ENCODE results near the gene FAM162A. TPM values are rescaled to one million over a fixed set of nuclear protein-coding genes. Genes with fewer than 3 reads are reported as not detected.
A peak's percentile ranks its signal among the peaks of the same experiment; 100 is the strongest.

Gene FAM162A
- total RNA-seq, 4 donors from 2014 or later = 48.0 to 74.5 (median 61.1) TPM

- Histone ChIP-seq H3K27me3 (no peaks in the 10 kb centered on the region), H3K36me3 (peaks cover 0 to 29% (median 0%) of the 10 kb centered on the region in 3 donors), H3K9me3 (no peaks in the 10 kb centered on the region), H3K27ac (peak within 1 kb of the TSS; percentile 92 to 96 (median 95)), H3K4me3 (peak within 1 kb of the TSS; percentile 64 to 90 (median 79)), H3K4me1 (peaks cover 0 to 58% (median 13%) of the 10 kb centered on the region in 3 donors)
- intact Hi-C loops (cut with DNase I) = no loop called here
- WGBS, 2 donors = 0% methylated on average over 27 to 28 of the region's 31 CpGs
- TF ChIP-seq POLR2A (IDR thresholded peaks at IDR 0.05) = peak in 1 of 4 donors; percentile 47
- TF ChIP-seq CTCF (IDR thresholded peaks at IDR 0.05) = peak in 1 of 6 experiments; percentile 14
- peak; percentile 30 for DNase-seq
Observed at GRCh38 chr3:122382888-122383666, 905 bp upstream of the FAM162A start, which contains the start of gene MIX23. Gene MIX23, minus strand, starts transcription at chr3:122383231. Its CDS starts 7 bp downstream, at chr3:122383224.

- no peak for DNase-seq
- 78 to 83% methylated on average over 3 of the region's 3 CpGs for WGBS, 2 donors
- Histone ChIP-seq H3K27me3 (no peaks in the 10 kb centered on the region), H3K36me3 (peaks cover 0 to 20% (median 0%) of the 10 kb centered on the region in 3 donors), H3K4me3 (no peak overlapping the region), H3K9me3 (no peaks in the 10 kb centered on the region), H3K4me1 (peaks cover 0 to 67% (median 8%) of the 10 kb centered on the region in 3 donors), H3K27ac (no peak overlapping the region)
- TF ChIP-seq CTCF (IDR thresholded peaks at IDR 0.05) (no peak), POLR2A (IDR thresholded peaks at IDR 0.05) (no peak)
- intact Hi-C loops (cut with DNase I) = no loop called here
Observed at GRCh38 chr3:122387709-122388108, 3.7 kb downstream of the FAM162A start.

- Histone ChIP-seq H3K9me3 (no peaks in the 10 kb centered on the region), H3K36me3 (peaks cover 0 to 32% (median 0%) of the 10 kb centered on the region in 3 donors), H3K27ac (no peak overlapping the region), H3K4me3 (no peak overlapping the region), H3K4me1 (peaks cover 0 to 71% (median 12%) of the 10 kb centered on the region in 3 donors), H3K27me3 (no peaks in the 10 kb centered on the region)
- DNase-seq = no peak
- TF ChIP-seq POLR2A (IDR thresholded peaks at IDR 0.05) (no peak), CTCF (IDR thresholded peaks at IDR 0.05) (no peak)
- intact Hi-C loops (cut with DNase I) = no loop called here
Observed at GRCh38 chr3:122389197-122389596, 5.2 kb downstream of the FAM162A start.

- H3K9me3 ChIP-seq = no peaks in the 10 kb centered on the region
- no peak overlapping the region for H3K4me3 ChIP-seq
- peak overlapping the region in 1 of 4 donors; percentile 51 for H3K27ac ChIP-seq
- peaks cover 0 to 65% (median 8%) of the 10 kb centered on the region in 3 donors for H3K4me1 ChIP-seq
- intact Hi-C loops (cut with DNase I) = loop anchor here (10.0 kb wide), 1 partner anchor 295 kb away; the partner anchor contains the start of gene PARP14
- H3K36me3 ChIP-seq = peaks cover 0 to 35% (median 0%) of the 10 kb centered on the region in 3 donors
- no peaks in the 10 kb centered on the region for H3K27me3 ChIP-seq
- no peak for TF ChIP-seq CTCF (IDR thresholded peaks at IDR 0.05)
- WGBS, 2 donors = 78 to 93% methylated on average over 4 of the region's 4 CpGs
- DNase-seq = no peak
Observed at GRCh38 chr3:122389892-122390291, 5.9 kb downstream of the FAM162A start.

GRCh38 chr3:122390665-122391064 is 6.7 kb downstream of the FAM162A start:
- Histone ChIP-seq H3K4me1 (peaks cover 0 to 58% (median 8%) of the 10 kb centered on the region in 3 donors), H3K36me3 (peaks cover 0 to 35% (median 0%) of the 10 kb centered on the region in 3 donors), H3K27ac (peak overlapping the region in 3 of 4 donors; percentile 30 to 53 (median 51)), H3K27me3 (no peaks in the 10 kb centered on the region), H3K9me3 (no peaks in the 10 kb centered on the region), H3K4me3 (no peak overlapping the region)
- WGBS, 2 donors = 42 to 53% methylated on average over 4 of the region's 4 CpGs
- DNase-seq = no peak
- intact Hi-C loops (cut with DNase I) = loop anchor here (10.0 kb wide), 1 partner anchor 294 kb away; the partner anchor contains the start of gene PARP14
- TF ChIP-seq POLR2A (IDR thresholded peaks at IDR 0.05) (no peak), CTCF (IDR thresholded peaks at IDR 0.05) (no peak)

Data from esophagus squamous epithelium (tissue), 5 donors.